Brain pericyte (primary cell): ENCODE results near the gene CCDC148.

ENCODE experiments used
- DNase-seq: peaks from one replicate; pipeline ENCODE4 v3.0.0-alpha.2; 2012; ENCODE audit warnings: low read depth, low spot score

CCDC148 gene

DNA sequence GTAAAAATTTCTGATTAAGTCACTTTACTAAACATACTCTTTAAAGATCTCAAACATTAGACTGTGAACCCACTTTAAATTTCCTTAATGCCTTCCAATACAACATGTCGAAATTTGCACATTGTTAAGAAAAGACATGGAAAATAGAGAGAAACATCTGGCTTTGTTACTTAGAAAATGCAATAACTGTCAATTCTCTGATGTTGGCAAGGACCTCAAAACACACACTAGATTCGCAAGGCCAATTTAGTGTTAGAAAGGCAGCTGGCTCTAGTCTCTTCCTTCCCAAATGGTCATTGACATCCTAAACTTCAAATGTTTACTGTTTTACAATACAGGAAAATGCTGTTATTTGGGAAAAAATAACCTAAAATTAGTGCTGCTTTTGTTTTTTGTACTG lies 244.3 kb downstream of the CCDC148 start:
- no peak for DNase-seq

- DNase-seq: peak; percentile 30
Measured at GRCh38 chr2:158211502-158211901, 245.1 kb downstream of the CCDC148 start.

GRCh38 chr2:158207354-158207753 lies 249.2 kb downstream of the CCDC148 start:
- DNase-seq: no peak

GRCh38 chr2:158205215-158205614 lies 251.3 kb downstream of the CCDC148 start:
- DNase-seq: no peak

DNA sequence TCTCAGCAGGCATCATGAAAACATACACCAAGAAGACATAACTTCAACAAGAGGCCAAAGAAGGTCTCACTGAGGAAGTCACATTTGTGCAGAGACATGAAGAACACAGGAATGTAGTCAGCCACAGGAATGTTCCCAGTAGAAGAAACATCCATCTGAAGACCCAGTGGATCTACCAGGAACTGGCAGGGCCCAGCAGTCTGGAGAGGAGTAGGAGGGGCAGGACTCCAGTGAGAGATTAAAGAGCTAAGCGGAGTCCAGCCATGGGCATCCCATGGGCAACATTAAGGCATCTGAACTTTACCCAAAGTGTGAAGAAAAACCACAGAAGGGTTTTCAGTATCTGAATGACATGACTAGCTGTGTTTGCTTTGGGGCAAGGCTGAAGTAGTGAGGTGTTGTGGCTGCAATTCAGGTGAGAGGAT lies 251.8 kb downstream of the CCDC148 start:
- peak; percentile 68 for DNase-seq

DNA sequence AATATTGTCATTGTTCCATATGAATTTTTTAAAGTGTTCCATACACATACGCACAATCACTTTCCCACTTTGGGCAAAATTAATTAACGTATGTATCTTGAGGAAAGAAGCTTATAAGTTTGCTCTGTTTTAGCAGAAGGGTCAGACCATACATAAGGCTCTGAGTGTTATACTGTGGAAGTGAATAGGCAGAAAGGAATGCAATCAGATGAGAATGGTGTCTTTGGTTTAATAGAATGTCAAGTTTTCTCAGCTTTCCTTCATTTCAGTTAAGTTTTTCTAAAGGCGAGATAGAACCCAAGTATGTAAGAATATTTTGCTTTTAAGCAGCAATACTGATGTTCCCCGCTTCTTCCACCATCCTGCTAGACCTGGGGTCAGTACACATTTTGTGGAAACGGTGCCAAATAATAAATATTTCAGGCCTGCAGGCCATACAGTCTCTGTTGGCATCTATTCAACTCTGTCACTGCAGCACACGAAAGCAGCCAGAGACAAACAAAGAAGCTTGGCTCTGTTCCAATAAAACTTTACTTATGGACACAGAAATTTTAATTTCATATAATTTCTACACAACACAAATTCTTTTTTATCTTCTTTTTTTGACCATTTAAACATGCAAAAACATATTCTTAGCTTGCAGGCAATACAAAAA lies 254.3 kb downstream of the CCDC148 start:
- no peak for DNase-seq

- DNase-seq: no peak
Measured at GRCh38 chr2:158199928-158200650, 256.5 kb downstream of the CCDC148 start.

GRCh38 chr2:158197940-158198339 lies 258.6 kb downstream of the CCDC148 start:
- no peak for DNase-seq

GRCh38 chr2:158194229-158194628 lies 262.3 kb downstream of the CCDC148 start:
- DNase-seq: no peak

- DNase-seq: no peak
Measured at GRCh38 chr2:158192515-158193443, 263.8 kb downstream of the CCDC148 start.

DNA sequence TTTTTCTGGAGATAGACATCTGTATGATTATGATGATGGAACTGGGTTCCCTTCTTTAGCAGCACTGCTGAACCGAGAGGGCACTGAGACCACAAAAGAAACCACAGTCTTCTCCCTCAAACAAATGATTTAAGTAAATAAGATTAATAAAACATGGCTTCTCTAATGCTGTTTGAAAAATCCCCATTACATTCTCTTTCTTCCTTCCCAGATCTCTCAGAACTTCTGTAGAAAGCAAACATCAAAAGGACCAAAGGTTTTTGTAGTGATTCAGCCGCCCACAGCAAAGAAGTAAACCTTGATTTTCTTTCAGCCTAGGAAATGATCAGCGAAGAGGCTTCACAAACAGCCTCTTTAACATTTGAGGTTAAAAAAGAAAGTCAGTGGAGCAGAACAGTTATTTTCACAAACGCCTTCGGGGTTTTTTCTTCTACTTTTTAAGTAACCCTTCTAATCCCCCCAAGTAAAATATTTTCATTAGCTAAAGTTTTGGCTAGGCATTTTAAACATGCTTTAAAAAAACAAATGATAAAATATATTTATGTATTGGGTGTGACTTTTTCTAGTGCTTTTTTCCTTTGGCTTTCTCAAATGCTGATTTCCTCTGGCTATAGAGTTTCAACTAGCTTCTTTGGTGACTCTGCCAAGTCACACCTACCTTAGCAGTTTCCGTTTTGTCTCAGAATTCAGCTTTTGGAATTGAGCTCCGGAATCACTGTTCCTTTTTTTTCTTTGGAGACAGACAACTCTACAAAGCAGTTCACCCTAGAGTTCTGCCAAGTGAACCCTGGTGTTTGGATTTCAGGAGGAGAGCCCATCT lies 265.3 kb downstream of the CCDC148 start:
- no peak for DNase-seq

DNA sequence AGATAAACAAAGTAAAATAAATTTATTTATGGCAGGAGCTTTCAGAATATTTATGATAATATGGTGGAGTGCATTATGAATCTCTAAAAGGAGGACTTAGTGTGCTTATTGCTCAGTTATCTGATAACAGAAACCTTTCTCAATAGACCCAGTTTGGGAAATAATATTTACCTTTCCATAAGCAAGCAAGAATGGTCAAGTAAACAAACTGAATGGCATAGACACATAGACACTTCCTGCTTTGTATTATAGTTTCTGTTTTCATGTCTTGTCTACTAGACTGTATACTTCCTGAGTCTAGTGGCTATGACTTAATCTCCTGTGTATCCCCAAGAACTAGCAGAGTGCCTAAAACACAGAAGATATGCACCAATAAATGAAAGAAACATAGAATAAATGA lies 267.0 kb downstream of the CCDC148 start:
- DNase-seq: no peak

DNA sequence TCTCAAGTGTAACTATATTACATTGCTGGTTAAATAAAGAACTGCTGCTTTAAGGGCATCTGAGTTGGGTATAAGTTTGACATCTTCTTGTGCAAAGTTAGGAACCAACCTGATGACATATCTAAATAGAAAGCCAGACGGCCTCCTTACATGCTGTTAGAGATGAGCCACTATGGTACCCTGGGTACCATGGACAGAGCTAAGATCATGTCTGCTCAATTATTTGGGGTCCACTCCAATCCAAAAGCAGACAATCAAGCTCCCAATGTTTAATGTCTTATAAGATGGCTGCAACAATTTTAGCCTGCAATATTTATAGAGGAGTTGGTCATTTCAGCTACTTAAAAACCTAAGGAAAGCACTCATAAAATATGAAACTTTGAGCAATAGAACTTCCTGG lies 268.6 kb downstream of the CCDC148 start:
- DNase-seq: no peak

GRCh38 chr2:158184556-158185343 lies 271.8 kb downstream of the CCDC148 start:
- no peak for DNase-seq

DNA sequence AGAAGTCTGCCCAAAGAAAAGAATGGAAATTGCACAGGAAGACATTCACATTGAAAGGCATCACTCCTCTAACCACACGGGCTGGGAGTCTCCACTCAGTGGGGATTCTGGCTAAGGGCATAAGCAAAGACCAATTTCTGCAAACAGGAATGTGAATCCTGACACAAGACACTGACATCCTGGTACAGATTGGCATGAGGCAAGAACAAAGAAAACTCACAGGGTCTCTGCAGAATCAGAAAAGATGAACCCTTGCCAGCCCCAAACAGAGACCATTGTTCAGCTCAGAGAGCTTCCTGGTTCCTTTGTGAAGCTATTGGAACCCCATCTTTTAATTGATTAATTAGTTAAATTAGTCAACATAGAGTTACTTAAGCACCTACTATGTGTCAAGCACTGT lies 272.6 kb downstream of the CCDC148 start:
- no peak for DNase-seq

DNA sequence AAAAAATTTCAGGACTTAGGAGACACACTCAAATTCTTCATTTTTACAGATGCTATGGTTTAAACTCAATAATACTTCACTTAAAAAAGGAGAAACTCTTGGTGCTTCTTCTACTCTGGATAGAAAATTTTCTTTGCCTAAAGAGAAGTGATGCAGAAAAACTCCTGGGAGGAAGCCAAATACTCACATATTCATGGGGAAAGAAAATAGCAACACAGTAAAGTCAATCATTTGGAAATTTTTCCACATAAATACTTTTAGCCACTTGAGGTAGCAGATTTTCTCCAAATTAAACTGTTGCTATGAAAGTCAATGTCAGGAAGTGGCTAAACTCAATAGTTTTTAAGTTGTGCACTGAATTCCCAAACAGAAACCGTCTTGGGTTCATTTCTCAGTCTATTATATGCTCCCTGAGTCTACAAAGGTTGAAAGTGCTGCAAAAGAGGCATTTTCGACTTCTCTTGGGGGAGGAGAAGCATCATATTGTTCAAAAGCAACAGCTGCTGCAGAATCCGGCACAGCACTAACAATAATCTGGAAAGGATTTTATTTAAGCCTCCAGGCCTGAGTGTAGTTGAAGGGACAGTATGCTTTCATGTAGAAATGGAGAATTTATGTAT lies 273.8 kb downstream of the CCDC148 start:
- DNase-seq: no peak

GRCh38 chr2:158181171-158181570 lies 275.4 kb downstream of the CCDC148 start:
- no peak for DNase-seq

DNA sequence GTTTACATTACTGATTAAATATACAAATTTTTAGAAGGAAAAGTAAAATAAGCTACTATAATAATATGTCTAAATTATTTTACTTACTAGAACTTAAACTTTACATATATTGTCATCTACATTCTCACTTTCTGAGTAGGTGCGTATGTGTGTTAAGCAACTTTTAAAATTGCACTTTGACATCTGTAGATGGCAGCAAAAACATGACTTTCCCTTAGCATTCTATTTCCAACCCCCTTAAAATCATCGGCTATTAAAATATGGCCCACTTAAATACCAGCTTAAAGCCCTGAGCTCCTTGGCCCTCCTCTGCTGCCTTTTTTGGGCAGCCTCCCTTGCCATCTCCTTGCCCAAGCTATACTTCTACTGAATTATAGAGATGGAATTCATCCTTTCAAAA lies 276.9 kb downstream of the CCDC148 start:
- DNase-seq: no peak

- no peak for DNase-seq
Measured at GRCh38 chr2:158178646-158179045, 277.9 kb downstream of the CCDC148 start.

DNA sequence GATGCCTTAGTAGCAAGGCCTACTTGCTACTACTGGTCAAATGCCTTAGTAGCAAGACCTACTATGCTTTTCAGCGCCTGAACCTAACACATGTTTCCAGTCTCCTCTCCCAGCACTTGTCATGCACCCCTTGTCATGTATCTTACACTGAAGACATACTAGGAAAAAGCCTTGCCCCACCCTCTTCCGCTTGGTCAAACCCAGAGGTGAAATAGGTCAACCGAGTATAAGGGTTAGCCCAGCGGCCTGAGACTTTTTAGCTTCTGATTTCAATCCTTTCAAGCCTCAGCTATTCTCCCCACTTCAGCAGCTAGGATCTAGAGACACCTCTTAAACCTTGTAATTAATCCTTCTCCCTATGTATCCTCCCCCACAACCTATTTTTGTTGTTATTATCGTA lies 281.6 kb downstream of the CCDC148 start:
- no peak for DNase-seq
